Keratinocyte (primary cell): ENCODE results near the gene TMEM100.

Experiments used
- EZH2 ChIP-seq: IDR thresholded peaks from one replicate; pipeline ENCODE4 v1.6.1; 2012; ENCODE audit warnings: inconsistent platforms, mild to moderate bottlenecking, low read length, moderate library complexity
- TF ChIP-seq, protein P1 (sequence below), 3 experiments: IDR thresholded peaks in 1 of 3; conservative IDR thresholded peaks in 1 of 3; optimal IDR thresholded peaks in 1 of 3; 2 replicates in 2 of 3; 3 replicates in 1 of 3; pipeline versions ENCODE3 to v1.5.1; 2011; ENCODE audit warnings: low read length in 3 of 3, mild to moderate bottlenecking in 3 of 3, moderate library complexity in 2 of 3, control low read depth in 1 of 3, inconsistent platforms in 1 of 3; ENCODE audit not compliant: insufficient read depth in 2 of 3; ENCODE audit errors: extremely low read depth in 1 of 3

DNA sequence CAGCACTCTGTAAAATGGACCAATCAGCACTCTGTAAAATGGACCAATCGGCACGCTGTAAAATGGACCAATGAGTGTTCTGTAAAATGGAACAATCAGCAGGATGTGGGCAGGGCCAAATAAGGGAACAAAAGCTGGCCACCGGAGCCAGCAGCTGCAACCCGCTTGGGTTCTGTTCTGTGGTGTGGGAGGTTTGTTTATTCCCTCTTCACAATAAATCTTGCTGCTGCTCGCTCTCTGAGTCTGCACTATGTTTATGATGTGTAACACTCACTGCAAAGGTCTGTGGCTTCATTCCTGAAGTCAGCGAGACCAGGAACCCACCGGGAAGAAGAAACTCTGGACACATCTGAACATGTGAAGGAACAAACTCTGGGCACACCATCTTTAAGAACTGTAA is 20.5 kb downstream of the TMEM100 start:
- TF ChIP-seq, protein P1, sequence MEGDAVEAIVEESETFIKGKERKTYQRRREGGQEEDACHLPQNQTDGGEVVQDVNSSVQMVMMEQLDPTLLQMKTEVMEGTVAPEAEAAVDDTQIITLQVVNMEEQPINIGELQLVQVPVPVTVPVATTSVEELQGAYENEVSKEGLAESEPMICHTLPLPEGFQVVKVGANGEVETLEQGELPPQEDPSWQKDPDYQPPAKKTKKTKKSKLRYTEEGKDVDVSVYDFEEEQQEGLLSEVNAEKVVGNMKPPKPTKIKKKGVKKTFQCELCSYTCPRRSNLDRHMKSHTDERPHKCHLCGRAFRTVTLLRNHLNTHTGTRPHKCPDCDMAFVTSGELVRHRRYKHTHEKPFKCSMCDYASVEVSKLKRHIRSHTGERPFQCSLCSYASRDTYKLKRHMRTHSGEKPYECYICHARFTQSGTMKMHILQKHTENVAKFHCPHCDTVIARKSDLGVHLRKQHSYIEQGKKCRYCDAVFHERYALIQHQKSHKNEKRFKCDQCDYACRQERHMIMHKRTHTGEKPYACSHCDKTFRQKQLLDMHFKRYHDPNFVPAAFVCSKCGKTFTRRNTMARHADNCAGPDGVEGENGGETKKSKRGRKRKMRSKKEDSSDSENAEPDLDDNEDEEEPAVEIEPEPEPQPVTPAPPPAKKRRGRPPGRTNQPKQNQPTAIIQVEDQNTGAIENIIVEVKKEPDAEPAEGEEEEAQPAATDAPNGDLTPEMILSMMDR (optimal IDR thresholded peaks at IDR 0.05 in 1 of 3, IDR thresholded peaks at IDR 0.05 in 1 of 3, conservative IDR thresholded peaks at IDR 0.05 in 1 of 3; ENCODE audit: extremely low read depth in 1 of 3, insufficient read depth in 2 of 3, low read length in 3 of 3), result no peak
- no peak for TF ChIP-seq EZH2
